Putamen (tissue), 1 donor: ENCODE results near the gene TKT.

Experiments used
- DNase-seq: peaks from one replicate; pipeline ENCODE4 v3.0.0-alpha.2; 2016; ENCODE audit warnings: low spot score

Gene TKT

GRCh38 chr3:53198256-53198977 lies 57.4 kb downstream of the TKT start:
- no peak for DNase-seq

GRCh38 chr3:53196575-53197407 lies 59.0 kb downstream of the TKT start:
- DNase-seq, result peak; percentile 75

- DNase-seq, result no peak
These were observed 59.9 kb downstream of the TKT start for GRCh38 chr3:53195602-53196574.

- DNase-seq, result no peak
These were observed 60.8 kb downstream of the TKT start for GRCh38 chr3:53195066-53195450.

GRCh38 chr3:53194210-53195065 lies 61.4 kb downstream of the TKT start:
- no peak for DNase-seq

- no peak for DNase-seq
These were observed 62.2 kb downstream of the TKT start for GRCh38 chr3:53193466-53194209.

GRCh38 chr3:53192608-53193007 lies 63.2 kb downstream of the TKT start:
- no peak for DNase-seq

- DNase-seq, result no peak
These were observed 63.9 kb downstream of the TKT start for GRCh38 chr3:53191836-53192480.

- no peak for DNase-seq
These were observed 65.2 kb downstream of the TKT start for GRCh38 chr3:53190659-53191058.

GRCh38 chr3:53189276-53189675 lies 66.5 kb downstream of the TKT start:
- DNase-seq, result no peak

- DNase-seq, result no peak
These were observed 67.1 kb downstream of the TKT start for GRCh38 chr3:53188720-53189119.

- DNase-seq, result no peak
These were observed 67.6 kb downstream of the TKT start for GRCh38 chr3:53188136-53188685.

- no peak for DNase-seq
These were observed 68.4 kb downstream of the TKT start for GRCh38 chr3:53187430-53187829.

- no peak for DNase-seq
These were observed 69.1 kb downstream of the TKT start for GRCh38 chr3:53186726-53187125.

- no peak for DNase-seq
These were observed 69.9 kb downstream of the TKT start for GRCh38 chr3:53185761-53186465.

GRCh38 chr3:53184701-53185100 lies 71.1 kb downstream of the TKT start:
- DNase-seq, result no peak

GRCh38 chr3:53183514-53183913 lies 72.3 kb downstream of the TKT start:
- DNase-seq, result no peak

- no peak for DNase-seq
These were observed 73.0 kb downstream of the TKT start for GRCh38 chr3:53182764-53183355.

- no peak for DNase-seq
These were observed 74.3 kb downstream of the TKT start for GRCh38 chr3:53181528-53181927.
